Measurements from ENCODE around the gene FSIP1.

Gene FSIP1

DNA sequence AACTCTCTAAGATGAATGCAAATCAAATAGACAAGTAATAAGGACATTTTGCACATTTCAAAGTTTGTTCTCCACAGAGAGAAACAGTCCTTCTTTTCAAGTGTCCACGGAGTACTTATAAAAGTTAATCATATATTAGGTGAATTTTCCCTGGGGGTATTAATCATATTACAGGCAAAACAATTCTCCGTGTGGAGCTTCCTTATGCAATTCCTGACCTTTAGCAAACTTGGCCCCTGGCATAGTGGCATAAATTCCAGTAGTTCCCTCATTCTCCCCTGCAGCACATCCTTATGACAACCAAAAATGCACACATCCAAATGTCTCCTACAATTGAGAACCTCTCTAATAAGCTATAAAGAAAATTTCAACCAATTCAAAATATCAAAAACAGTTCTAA is 34.4 kb downstream of the FSIP1 start:
- no peak for DNase-seq (ENCODE audit: low read depth)
- TF ChIP-seq, protein P1, sequence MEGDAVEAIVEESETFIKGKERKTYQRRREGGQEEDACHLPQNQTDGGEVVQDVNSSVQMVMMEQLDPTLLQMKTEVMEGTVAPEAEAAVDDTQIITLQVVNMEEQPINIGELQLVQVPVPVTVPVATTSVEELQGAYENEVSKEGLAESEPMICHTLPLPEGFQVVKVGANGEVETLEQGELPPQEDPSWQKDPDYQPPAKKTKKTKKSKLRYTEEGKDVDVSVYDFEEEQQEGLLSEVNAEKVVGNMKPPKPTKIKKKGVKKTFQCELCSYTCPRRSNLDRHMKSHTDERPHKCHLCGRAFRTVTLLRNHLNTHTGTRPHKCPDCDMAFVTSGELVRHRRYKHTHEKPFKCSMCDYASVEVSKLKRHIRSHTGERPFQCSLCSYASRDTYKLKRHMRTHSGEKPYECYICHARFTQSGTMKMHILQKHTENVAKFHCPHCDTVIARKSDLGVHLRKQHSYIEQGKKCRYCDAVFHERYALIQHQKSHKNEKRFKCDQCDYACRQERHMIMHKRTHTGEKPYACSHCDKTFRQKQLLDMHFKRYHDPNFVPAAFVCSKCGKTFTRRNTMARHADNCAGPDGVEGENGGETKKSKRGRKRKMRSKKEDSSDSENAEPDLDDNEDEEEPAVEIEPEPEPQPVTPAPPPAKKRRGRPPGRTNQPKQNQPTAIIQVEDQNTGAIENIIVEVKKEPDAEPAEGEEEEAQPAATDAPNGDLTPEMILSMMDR (conservative IDR thresholded peaks at IDR 0.05; ENCODE audit: low read depth, low read length) = no peak
- H3K4me3 ChIP-seq (ENCODE audit: low read length) = no peak overlapping the region

DNA sequence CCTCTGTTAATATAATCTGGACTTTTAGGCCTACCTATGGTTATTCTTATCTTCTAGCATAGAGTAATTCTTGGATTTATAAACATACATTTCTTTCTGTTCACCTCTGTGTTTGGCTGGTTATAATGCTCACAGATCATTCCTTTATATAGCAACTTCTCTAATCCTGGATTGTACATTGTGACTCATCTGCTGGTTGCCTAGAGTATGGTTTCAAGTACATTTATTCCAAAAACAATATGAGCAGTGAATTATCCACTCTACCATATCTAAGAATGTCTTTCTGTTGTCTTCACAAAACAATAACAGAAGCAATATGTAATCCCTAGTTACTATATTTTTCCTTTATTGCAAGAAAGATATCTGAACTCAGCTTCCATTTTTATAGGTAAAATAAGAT is 35.3 kb downstream of the FSIP1 start:
- H3K4me3 ChIP-seq (ENCODE audit: low read length) = no peak overlapping the region
- DNase-seq (ENCODE audit: low read depth) = peak; percentile 47
- TF ChIP-seq, protein P1 (conservative IDR thresholded peaks at IDR 0.05; ENCODE audit: low read depth, low read length) = no peak

DNA sequence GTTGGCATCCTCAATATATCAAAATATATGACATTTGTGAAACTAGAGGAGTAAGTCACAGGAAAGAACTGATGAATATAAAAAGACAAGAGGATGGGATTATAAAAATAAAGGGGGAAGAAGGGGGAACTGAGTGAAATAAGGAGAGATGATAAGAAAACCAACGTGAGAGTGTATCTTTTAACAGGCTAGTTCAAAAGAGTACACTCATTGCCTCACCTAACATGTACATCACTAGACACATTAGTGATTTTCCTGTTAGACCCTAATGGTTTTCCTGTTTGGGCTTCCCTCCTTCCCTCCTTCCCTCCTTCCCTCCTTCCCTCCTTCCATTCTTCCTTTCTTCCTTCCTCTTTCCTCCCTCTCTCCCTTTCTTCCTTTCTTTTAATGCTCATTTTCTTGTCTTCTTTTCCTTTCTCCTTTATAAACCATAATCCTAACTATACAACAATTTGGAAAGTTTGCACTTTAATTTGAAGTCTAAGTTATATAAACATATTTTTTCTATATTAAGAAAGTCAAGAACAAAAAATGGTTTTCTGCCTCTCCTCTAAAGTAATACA is 35.8 kb downstream of the FSIP1 start:
- no peak for DNase-seq (ENCODE audit: low read depth)
- H3K4me3 ChIP-seq (ENCODE audit: low read length) = no peak overlapping the region
- TF ChIP-seq, protein P1 (conservative IDR thresholded peaks at IDR 0.05; ENCODE audit: low read depth, low read length) = no peak

DNA sequence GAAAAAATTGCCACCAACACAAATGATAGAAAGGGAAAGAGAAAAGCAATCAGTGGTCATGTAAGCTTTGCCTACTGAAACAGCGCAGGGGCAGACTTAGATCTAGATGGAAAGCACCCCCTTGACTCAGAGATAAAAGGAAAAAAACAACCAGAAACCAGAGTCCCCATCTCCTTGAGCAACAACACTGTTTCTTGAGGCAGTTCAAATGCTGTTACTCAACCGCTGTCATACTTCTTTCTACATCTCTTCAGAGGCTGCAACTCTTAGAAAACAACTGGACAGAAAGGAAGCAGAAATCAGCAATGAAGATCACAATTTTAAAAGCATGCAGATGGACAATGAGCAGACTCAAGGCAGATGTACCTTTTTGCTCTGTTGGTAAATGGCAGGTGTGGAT is 36.5 kb downstream of the FSIP1 start:
- TF ChIP-seq, protein P1 (conservative IDR thresholded peaks at IDR 0.05; ENCODE audit: low read depth, low read length) = no peak
- H3K4me3 ChIP-seq (ENCODE audit: low read length) = no peak overlapping the region
- DNase-seq (ENCODE audit: low read depth) = no peak

DNA sequence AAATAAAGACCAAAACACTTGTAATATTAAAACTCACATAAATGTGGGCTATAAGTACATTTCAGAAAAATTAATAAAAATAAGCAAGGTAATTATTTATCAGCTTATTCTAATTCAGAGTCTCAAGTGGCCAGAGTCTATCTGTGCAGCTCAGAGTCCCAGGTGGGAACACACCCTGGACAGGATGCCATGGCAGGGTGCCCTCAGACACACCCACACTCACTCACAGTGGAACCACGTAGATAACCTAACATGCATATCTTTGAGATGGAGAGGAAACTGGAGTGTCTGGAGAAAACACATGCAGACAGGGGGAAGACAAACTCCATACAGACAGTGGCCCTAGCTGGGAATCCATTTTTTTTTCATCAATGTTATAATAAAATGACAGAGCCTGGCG is 37.2 kb downstream of the FSIP1 start:
- DNase-seq (ENCODE audit: low read depth) = no peak
- no peak overlapping the region for H3K4me3 ChIP-seq (ENCODE audit: low read length)
- TF ChIP-seq, protein P1 (conservative IDR thresholded peaks at IDR 0.05; ENCODE audit: low read depth, low read length) = no peak

DNA sequence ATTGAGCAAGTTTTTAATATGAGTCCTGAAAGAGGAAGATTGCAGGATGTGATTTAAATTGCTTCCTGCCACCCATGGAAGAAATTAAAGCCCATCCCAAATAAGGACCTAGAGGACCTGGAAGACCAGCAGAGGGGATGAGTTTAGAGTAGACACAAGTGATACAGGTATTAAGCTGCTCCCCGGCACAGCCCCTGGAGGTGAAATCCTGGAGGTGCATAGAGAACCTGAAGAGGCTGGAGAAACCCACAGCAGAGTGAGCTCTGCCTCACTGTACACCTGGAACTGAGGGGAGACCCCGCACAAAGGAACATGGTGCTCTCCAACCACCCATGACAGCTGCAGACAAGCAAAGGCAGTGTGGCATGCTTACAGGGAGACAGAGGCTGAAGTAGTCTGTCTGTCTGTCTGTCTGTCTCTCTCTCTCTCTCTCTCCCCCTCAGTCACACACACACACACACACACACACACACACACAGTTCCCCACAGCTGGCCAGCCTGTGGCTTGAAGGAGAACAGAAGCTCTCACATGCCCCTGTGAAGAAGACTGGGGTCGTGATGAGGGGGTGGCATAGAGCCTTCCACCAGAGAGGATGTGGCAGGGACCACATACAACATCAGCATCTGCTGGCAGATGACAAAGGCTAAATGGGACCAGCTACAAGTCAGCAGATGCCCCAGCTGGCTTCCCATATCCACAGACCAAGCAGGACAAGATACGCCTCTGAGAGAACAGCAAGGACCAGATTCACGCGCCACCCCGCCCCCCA is 38.1 kb downstream of the FSIP1 start:
- H3K4me3 ChIP-seq (ENCODE audit: low read length) = no peak overlapping the region
- DNase-seq (ENCODE audit: low read depth) = no peak
- TF ChIP-seq, protein P1 (conservative IDR thresholded peaks at IDR 0.05; ENCODE audit: low read depth, low read length) = no peak

DNA sequence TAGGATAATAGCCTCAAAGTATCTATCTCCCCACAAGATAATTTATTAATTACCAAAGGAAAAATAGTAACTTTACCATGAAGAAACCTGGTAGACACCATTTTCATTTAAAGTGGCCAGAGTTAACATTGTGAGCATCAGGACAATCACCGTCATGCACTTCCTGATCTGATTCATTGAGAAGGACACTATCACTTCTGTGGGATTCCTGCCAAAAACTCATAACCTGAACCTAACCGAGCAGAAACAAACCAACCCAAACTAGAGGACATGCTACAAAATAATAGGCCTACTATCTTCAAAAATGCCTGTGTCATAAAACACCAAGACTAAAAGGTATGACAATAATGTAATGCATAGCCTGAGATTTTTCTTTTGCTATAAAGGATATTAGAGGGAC is 39.0 kb downstream of the FSIP1 start:
- TF ChIP-seq, protein P1 (conservative IDR thresholded peaks at IDR 0.05; ENCODE audit: low read depth, low read length) = no peak
- DNase-seq (ENCODE audit: low read depth) = no peak
- H3K4me3 ChIP-seq (ENCODE audit: low read length) = no peak overlapping the region
